ENCODE results near the gene S100A5.

DNA sequence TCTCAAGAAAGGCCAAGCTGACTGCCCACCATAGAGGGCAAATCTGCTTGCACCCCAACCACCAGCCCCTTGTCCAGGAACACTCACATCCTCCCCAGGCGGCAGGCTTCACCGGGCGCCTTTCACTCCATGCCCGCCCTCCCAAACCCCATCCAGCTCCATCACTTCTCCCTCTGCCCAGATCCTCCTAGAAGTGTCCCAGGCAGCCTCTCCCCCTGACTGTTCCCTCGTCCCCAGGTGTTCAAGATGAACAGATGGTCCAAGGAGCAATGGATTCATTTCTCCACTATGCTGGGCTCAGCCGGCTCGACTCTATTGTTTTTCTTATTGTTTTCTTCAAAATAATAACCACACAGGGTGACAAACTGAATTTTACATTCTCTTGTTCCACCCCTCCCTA, 27.1 kb downstream of the S100A5 start:
- TF ChIP-seq CREM (IDR thresholded peaks at IDR 0.05; ENCODE audit: low read depth) (no peak), SUZ12 (IDR thresholded peaks at IDR 0.05; ENCODE audit: unreplicated experiment) (no peak), POLR2A (IDR thresholded peaks at IDR 0.05; ENCODE audit: low read depth, low read length) (no peak), TARDBP (IDR thresholded peaks at IDR 0.05; ENCODE audit: borderline replicate concordance) (no peak), SIX5 (IDR thresholded peaks at IDR 0.05; ENCODE audit: low read depth, low read length, severe bottlenecking) (no peak), GABPA (IDR thresholded peaks at IDR 0.05; ENCODE audit: low read depth) (no peak)
- TF ChIP-seq, protein P1, sequence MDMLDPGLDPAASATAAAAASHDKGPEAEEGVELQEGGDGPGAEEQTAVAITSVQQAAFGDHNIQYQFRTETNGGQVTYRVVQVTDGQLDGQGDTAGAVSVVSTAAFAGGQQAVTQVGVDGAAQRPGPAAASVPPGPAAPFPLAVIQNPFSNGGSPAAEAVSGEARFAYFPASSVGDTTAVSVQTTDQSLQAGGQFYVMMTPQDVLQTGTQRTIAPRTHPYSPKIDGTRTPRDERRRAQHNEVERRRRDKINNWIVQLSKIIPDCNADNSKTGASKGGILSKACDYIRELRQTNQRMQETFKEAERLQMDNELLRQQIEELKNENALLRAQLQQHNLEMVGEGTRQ (IDR thresholded peaks at IDR 0.05; ENCODE audit: borderline replicate concordance, low read depth, low read length): no peak
- TF ChIP-seq, protein P2, sequence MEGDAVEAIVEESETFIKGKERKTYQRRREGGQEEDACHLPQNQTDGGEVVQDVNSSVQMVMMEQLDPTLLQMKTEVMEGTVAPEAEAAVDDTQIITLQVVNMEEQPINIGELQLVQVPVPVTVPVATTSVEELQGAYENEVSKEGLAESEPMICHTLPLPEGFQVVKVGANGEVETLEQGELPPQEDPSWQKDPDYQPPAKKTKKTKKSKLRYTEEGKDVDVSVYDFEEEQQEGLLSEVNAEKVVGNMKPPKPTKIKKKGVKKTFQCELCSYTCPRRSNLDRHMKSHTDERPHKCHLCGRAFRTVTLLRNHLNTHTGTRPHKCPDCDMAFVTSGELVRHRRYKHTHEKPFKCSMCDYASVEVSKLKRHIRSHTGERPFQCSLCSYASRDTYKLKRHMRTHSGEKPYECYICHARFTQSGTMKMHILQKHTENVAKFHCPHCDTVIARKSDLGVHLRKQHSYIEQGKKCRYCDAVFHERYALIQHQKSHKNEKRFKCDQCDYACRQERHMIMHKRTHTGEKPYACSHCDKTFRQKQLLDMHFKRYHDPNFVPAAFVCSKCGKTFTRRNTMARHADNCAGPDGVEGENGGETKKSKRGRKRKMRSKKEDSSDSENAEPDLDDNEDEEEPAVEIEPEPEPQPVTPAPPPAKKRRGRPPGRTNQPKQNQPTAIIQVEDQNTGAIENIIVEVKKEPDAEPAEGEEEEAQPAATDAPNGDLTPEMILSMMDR (IDR thresholded peaks at IDR 0.05 in 2 of 3, conservative IDR thresholded peaks at IDR 0.05 in 1 of 3; ENCODE audit: control insufficient read depth in 2 of 3, extremely low read depth in 1 of 3, insufficient read depth in 1 of 3, low read depth in 3 of 3, low read length in 3 of 3): no peak

All from GM12878 (cell line).